Stimulated activated CD8-positive, alpha-beta memory T cell treated with anti-CD3 and anti-CD28 coated beads, Interleukin-4, amount 100 ng/mL, for 48 hours (primary cell): ENCODE measurements around the gene MMP25.
"Not testable (repeated sequence)": the region's sequence is repeated elsewhere in the genome, so short reads cannot be mapped to it uniquely, and the experiment has no call there.

Source experiments
- DNase-seq: peaks from one replicate; pipeline ENCODE4 v3.0.0-alpha.2; 2020

Gene MMP25

DNA sequence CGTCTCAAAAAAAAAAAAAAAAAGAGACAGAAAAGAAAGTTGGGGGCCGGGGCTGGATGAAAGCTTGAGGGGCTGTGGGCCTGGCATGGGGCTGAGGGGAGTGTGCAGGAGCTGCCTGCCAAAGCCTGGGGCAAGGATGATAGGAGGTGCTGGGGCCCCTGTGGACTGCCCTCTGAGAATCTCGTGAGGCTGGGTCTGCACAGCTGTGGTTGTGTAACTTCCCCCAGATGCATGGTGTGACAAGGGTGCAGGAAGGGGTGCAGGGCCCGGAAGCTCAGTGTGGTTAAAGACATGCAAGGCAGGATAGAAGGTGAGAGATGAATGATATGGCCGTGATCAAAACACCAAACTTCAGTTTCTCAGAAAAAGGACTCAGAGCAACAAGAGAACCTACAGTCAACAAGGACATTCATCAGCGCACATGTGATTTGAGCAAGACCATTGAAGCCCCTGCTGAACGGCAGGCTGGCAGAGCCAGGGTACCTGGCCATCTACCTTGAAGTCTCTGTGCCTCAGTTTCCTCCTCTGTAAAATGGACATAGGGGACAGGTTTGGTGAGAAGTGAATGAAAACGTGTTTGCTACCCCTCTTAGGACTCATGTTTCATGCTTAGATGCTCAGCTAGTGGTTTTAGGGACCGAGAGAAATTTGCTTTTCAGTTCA lies 28.6 kb downstream of the MMP25 start:
- peak; percentile 84 for DNase-seq

DNA sequence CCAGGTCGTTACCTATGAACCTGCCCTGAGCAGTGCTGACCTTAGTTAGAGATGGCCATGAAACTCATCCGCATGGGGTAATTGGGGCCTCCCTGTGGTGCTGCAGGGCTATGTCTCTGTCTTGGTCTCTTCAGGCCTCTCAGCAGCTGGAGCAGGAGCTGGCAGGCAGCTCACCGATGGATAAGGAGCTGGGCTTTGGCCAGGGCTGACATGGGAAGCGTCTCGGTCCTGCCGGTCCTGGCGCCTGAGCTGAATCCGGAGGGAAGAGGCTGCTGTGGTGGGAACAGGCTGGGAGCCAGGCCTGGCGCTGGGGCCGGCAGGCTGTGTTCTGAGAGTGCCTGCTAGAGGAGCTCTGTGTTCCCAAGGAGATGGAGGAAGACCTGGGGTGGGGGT lies 29.2 kb downstream of the MMP25 start:
- DNase-seq, result no peak

DNA sequence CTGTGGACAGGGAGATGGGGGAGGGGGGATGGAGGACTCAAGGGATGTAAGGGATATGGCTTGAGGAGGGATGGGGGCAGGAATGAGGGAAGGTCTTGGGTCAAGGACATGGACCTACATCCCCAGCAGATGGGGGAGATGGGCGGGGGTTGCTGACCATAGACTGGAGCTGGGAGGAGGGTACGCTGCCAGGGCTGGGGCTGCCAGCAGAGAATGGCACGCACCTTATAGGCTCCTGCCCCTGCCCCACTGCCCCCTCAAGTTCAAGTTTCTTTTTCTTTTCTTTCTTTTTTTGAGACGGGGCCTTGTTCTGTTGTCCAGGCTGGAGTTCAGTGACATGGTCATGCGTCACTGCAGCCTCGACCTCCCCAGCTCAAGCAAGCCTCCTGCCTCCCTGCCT lies 29.6 kb downstream of the MMP25 start:
- DNase-seq, result not testable (repeated sequence)

DNA sequence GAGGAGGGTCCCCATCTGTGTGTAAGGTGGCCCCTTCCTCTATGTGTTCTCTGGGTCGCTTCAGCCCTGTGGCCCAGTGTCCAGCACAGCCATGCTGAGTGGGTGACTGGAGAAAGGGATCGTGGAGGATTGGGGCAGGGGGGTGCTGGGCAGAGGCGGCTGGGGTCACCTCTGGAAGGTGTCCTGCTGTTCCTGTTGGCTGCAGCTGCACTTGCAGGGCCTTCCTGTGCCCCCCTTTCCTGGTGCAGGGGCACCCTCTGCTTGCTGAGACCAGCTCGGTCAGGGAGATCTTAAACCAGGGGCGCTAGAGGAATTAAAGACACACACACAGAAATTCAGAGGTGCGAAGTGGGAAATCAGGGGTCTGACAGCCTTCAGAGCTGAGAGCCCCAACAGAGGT lies 30.2 kb downstream of the MMP25 start:
- no peak for DNase-seq

DNA sequence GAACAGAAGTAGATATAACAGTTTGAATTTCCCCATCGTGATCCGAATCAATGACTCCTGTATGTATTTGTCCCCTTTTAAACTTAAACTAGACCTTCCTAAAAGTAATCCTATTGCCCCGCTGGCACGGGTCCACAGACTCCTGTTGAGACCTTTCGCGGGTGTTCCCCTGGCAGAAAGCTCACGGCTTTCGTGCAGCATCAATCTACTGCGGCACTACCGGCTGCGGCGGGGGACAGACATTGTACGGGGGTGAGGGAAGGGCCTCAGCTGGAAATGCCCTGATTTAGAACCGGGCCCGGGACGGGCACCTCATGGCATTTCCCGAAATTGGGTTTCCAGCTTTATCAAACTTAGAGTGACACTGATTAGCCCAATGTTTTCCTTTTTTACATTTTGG lies 33.7 kb downstream of the MMP25 start:
- no peak for DNase-seq

DNA sequence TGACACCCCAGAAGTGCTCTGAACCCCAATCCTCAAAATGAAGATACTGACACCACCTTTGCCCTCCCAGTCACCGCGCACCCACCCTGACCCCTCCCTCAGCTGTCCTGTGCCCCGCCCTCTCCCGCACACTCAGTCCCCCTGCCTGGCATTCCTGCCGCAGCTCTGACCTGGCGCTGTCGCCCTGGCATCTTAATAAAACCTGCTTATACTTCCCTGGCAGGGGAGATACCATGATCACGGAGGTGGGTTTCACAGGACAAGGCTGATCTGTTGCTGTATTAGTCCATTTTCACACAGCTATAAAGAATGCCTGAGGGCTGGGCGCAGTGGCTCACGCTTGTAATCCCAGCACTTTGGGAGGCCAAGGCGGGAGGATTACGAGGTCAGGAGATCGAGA lies 35.6 kb downstream of the MMP25 start:
- DNase-seq, result not testable (repeated sequence)

- not testable (repeated sequence) for DNase-seq
Measured at GRCh38 chr16:3083408-3083807, 37.0 kb downstream of the MMP25 start.

DNA sequence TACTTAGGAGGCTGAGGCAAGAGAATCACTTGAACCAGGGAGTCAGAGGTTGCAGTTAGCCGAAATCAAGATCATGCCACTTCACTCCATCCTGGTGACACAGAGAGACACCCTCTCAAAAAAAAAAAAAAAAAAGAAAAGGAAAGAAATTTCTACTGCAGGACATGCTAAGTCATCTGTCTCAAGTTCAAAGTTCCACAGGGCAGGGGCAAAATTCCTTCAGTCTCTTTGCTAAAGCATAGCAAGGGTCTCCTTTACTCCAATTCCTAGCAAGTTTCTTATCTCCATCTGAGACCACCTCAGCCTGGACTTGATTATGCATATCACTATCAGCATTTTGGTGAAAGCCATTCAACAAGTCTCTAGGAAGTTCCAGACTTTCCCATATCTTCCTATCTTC lies 38.1 kb downstream of the MMP25 start:
- DNase-seq, result no peak

GRCh38 chr16:3084969-3085670 lies 38.8 kb downstream of the MMP25 start:
- DNase-seq, result no peak

GRCh38 chr16:3085868-3086595 lies 39.7 kb downstream of the MMP25 start:
- no peak for DNase-seq

- DNase-seq, result no peak
Measured at GRCh38 chr16:3086596-3087242, 40.4 kb downstream of the MMP25 start.

DNA sequence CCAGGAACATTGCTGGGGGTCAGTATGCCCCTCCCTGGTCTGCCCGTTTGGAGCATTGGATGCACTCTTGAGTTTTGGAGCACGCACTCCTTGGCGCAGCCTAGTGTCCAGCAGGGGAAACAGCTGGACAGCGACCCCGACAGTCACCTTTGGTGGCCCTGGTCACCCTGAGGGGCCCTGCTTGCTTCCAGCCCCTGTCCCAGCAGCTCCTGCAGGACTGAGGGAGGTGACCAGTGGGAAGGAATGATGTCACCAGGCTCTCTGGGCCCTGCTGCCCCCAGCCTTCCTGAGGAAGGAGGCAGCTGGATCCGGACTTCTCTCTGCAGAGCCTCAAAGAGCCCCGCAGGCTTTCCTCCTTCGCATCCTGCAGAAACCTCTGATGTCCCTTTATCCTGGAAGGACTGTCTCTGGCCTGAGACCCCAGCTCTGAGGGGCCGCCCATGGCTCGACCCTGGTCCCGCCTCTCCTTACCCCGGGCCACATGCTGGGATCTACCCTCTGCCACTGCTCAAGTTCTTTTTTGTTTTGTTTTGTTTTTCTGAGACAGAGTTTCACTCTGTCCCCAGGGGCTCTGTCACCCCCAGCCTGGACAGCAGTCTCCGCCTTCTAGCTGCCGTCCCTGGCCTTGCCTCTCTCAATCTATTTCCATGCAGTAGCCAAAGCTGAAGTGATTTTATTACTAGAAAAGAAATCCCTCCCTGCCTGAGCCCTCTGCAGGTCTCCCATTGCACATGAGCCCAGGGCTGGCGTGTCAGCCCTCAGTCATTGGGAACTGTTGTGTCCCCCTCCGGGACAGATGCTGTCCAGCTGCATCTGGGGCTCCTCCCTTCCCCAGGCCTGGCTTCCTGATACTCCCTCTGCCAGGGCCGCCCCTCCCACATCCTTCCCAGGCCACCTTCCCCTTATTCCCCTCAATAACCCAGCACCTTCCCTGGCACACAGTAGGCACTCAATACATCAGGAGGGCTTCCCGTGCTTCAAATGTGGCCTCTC lies 41.2 kb downstream of the MMP25 start:
- DNase-seq, result no peak

DNA sequence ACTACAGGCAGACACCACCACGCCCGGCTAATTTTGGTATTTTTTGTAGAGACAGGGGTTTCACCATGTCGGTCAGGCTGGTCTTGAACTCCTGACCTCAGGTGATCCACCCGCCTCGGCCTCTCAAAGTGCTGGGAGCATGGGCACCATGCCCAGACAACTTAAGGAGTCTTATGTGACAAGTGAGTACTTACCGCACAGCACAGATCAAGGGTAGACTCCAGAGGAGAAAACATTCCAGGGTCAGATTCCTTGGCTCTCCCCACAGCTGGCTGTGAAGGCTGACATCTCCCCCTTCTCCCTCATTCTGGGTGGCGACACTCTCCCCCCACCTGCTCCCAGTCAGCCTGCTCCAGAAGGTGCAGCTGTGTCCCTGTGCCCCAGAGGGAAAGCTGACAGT lies 42.1 kb downstream of the MMP25 start:
- DNase-seq, result no peak

- no peak for DNase-seq
Measured at GRCh38 chr16:3088925-3089716, 42.8 kb downstream of the MMP25 start.

DNA sequence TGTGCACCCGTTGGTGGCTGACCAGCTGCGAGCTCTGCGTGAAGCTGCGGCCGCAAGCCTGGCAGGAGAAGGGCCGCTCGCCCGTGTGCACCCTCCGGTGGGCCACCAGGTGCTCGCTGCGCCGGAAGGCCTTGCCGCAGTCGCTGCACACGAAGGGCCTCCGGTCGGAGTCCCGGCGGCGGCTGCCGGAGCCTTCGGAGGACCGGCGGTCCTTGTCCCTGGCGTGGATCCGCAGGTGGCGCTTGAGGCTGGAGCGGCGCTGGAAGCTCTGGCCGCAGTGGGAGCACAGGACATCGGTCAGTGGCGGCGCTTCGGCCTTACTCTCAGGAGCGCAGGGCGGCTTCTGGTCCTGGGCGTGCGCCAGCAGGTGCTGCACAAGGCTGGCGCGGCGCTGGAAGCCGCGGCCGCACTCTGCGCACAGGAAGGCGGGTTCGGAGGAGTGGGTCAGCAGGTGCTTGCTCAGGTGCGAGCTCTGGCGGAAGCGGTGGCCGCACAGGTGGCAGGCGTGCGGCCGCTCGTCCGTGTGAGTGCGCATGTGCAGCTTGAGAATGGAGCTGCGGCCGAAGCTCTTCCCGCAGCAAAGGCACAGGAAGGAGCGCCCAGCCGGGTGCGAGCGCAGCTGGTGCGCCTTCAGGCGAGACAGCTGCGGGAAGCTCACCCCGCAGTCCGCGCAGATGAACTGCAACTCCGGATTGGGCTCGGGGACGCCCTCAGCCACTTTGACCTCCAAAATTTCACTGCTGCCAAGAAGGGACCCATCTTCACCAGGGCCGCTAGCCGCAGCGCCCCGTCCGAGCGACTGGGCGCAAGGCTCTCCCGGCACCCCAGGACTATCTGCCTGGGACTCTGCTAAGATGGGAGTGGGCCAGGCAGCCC lies 43.6 kb downstream of the MMP25 start:
- no peak for DNase-seq

DNA sequence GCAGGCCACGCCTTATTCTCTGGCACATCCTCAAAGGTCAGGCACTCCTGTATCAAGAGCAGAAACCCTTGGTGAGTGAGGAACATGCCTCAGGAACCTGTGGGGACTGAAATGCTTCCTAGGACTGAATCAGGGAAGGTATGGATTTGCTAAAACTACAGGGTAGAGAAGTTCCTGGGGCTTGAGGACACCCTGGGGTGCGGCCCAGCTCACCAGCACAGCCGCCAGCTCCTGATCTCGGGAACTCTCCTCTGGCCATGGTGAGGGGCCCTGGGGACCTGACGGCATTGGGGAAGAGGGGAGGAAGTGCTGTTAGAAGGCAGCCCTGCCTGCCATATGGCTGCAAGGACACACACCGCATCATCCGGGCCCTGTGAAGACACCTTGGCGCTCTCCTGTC lies 45.2 kb downstream of the MMP25 start:
- DNase-seq, result no peak

GRCh38 chr16:3092501-3092941 lies 46.2 kb downstream of the MMP25 start:
- no peak for DNase-seq

GRCh38 chr16:3094289-3095027 lies 48.1 kb downstream of the MMP25 start:
- peak; percentile 74 for DNase-seq

DNA sequence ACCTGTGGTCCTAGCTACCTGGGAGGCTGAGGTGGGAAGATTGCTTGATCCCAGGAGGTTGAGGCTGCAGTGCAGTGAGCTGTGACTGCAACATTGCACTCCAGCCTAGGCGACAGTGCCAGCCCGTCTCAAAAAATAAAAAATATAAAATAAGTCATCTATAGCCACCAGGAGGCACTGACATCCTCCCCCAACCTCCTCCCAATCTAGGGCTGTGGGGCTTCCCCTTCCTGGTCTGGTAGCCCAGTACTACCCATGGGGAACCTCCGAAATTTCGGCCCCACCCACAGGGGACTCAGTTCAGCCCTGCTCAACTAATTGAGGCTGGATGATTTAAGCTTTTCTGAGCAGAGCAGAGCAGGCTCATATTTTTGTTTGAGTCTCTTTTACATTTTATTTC lies 49.5 kb downstream of the MMP25 start:
- peak; percentile 78 for DNase-seq

- DNase-seq, result no peak
Measured at GRCh38 chr16:3096362-3096761, 50.0 kb downstream of the MMP25 start.
